Measurements from ENCODE around the gene KCNQ1. TPM values are rescaled to one million over a fixed set of nuclear protein-coding genes. Genes with fewer than 3 reads are reported as not detected.

KCNQ1 gene
- total RNA-seq, 1 experiment from 2014 or later: not detected

DNA sequence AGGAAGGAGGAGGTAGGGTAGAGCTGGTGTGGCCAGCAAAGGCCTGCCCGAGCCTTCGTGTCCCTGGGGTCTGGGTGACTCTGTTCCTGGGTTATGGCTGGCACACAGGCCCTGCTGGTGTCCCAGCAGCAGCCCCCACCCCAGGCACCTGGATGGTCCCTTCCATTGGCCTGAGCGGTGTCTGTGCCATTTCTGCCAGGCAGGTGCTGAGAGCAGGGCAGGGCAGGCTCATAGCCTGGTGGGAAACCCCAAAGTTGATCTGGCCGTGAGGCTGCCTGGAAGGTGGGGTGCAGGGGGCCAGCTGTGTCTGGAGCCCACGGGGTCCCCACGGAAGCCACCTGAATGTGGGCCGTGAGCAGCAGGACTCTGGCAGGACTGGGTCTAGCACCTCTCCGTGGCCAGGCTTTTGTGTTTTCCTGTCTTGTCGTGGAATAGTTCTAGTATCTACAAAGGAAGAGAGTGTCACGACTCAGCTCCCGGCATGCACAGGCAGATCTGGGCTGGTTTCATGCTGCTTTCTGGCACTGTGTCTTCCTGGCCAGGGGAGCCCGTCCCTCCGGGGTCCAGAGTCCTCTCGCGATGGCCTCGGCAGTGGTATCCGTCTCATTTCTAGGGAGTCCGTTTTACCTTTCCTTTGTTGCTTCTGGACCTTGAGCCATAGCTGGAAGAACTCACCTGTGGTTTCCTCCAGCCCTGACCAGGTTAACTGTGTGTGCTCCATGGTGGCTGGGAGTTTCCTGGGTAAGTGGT is 83.7 kb downstream of the KCNQ1 start:
- no peak overlapping the region for H3K4me3 Mint-ChIP-seq (ENCODE audit: unreplicated experiment)
- ChIA-PET CTCF (interaction anchor here (1.1 to 7.5 kb wide), 6 partner anchors 19 to 361 kb away, joined by 3 to 36 read pairs (median 6); no protein-coding TSS in a partner anchor), POLR2A (no interaction called here)
- H3K27ac Mint-ChIP-seq (ENCODE audit: low read depth, unreplicated experiment): no peak overlapping the region
- no peaks in the 10 kb centered on the region for H3K36me3 Mint-ChIP-seq (ENCODE audit: insufficient read depth, unreplicated experiment)
- intact Hi-C loops (cut with micrococcal nuclease): no loop called here
- DNase-seq (ENCODE audit: unreplicated experiment): no peak
- TF ChIP-seq, protein P1, sequence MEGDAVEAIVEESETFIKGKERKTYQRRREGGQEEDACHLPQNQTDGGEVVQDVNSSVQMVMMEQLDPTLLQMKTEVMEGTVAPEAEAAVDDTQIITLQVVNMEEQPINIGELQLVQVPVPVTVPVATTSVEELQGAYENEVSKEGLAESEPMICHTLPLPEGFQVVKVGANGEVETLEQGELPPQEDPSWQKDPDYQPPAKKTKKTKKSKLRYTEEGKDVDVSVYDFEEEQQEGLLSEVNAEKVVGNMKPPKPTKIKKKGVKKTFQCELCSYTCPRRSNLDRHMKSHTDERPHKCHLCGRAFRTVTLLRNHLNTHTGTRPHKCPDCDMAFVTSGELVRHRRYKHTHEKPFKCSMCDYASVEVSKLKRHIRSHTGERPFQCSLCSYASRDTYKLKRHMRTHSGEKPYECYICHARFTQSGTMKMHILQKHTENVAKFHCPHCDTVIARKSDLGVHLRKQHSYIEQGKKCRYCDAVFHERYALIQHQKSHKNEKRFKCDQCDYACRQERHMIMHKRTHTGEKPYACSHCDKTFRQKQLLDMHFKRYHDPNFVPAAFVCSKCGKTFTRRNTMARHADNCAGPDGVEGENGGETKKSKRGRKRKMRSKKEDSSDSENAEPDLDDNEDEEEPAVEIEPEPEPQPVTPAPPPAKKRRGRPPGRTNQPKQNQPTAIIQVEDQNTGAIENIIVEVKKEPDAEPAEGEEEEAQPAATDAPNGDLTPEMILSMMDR (IDR thresholded peaks at IDR 0.05; ENCODE audit: unreplicated experiment): no peak
- H3K4me1 Mint-ChIP-seq (ENCODE audit: insufficient read depth, unreplicated experiment): peaks cover 15% of the 10 kb centered on the region
- H3K9me3 Mint-ChIP-seq (ENCODE audit: unreplicated experiment): no peaks in the 10 kb centered on the region
- H3K27me3 Mint-ChIP-seq (ENCODE audit: insufficient read depth, unreplicated experiment): peaks cover 17% of the 10 kb centered on the region
- no TSS peak for BruUV-seq (replicated peaks)

GRCh38 chr11:2529173-2529572 is 84.4 kb downstream of the KCNQ1 start:
- CTCF ChIA-PET: interaction anchor here (0.6 to 7.5 kb wide), 6 partner anchors 18 to 361 kb away, joined by 3 to 36 read pairs (median 6); no protein-coding TSS in a partner anchor
- H3K36me3 Mint-ChIP-seq (ENCODE audit: insufficient read depth, unreplicated experiment): no peaks in the 10 kb centered on the region
- peaks cover 17% of the 10 kb centered on the region for H3K27me3 Mint-ChIP-seq (ENCODE audit: insufficient read depth, unreplicated experiment)
- no peaks in the 10 kb centered on the region for H3K9me3 Mint-ChIP-seq (ENCODE audit: unreplicated experiment)
- no peak for DNase-seq (ENCODE audit: unreplicated experiment)
- H3K27ac Mint-ChIP-seq (ENCODE audit: low read depth, unreplicated experiment): no peak overlapping the region
- POLR2A ChIA-PET: no interaction called here
- no TSS peak for BruUV-seq (replicated peaks)
- no peak overlapping the region for H3K4me3 Mint-ChIP-seq (ENCODE audit: unreplicated experiment)
- TF ChIP-seq, protein P1 (IDR thresholded peaks at IDR 0.05; ENCODE audit: unreplicated experiment): no peak
- intact Hi-C loops (cut with micrococcal nuclease): no loop called here
- H3K4me1 Mint-ChIP-seq (ENCODE audit: insufficient read depth, unreplicated experiment): peaks cover 19% of the 10 kb centered on the region

DNA sequence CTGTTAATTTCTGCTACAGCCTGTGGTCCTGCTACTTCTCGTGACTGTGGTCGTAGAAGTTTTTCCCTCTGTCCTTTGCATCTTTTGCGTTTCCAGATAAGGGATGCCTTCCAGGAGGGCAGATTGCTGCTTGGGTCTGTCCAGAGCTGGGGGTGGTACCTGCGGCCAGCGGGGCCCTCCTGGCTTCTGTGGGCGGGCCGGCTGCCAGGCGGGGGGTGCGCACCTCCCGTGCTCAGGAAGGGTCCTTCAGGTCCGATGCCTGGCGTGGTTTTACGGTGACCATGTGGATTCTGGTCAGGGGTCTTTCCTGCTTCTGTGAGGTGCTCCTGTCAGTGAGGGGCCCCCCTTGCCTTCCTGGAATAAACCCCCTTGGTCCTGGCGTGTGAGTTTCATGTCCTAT is 84.8 kb downstream of the KCNQ1 start:
- Mint-ChIP-seq H3K27me3 (ENCODE audit: insufficient read depth, unreplicated experiment) (peaks cover 17% of the 10 kb centered on the region), H3K36me3 (ENCODE audit: insufficient read depth, unreplicated experiment) (no peaks in the 10 kb centered on the region), H3K4me1 (ENCODE audit: insufficient read depth, unreplicated experiment) (peaks cover 19% of the 10 kb centered on the region), H3K27ac (ENCODE audit: low read depth, unreplicated experiment) (no peak overlapping the region), H3K9me3 (ENCODE audit: unreplicated experiment) (no peaks in the 10 kb centered on the region), H3K4me3 (ENCODE audit: unreplicated experiment) (no peak overlapping the region)
- POLR2A ChIA-PET: no interaction called here
- DNase-seq (ENCODE audit: unreplicated experiment): no peak
- intact Hi-C loops (cut with micrococcal nuclease): loop anchor here (5.0 kb wide), 1 partner anchor 332 kb away; no protein-coding TSS in a partner anchor
- CTCF ChIA-PET: interaction anchor here (0.6 to 7.5 kb wide), 3 partner anchors 104 to 360 kb away, joined by 3 to 36 read pairs (median 6); no protein-coding TSS in a partner anchor
- TF ChIP-seq, protein P1 (IDR thresholded peaks at IDR 0.05; ENCODE audit: unreplicated experiment): no peak
- BruUV-seq (replicated peaks): no TSS peak

- peaks cover 12% of the 10 kb centered on the region for H3K27me3 Mint-ChIP-seq (ENCODE audit: insufficient read depth, unreplicated experiment)
- no peaks in the 10 kb centered on the region for H3K9me3 Mint-ChIP-seq (ENCODE audit: unreplicated experiment)
- no peaks in the 10 kb centered on the region for H3K36me3 Mint-ChIP-seq (ENCODE audit: insufficient read depth, unreplicated experiment)
- TF ChIP-seq, protein P1 (IDR thresholded peaks at IDR 0.05; ENCODE audit: unreplicated experiment): no peak
- ChIA-PET POLR2A (no interaction called here), CTCF (interaction anchor here (0.6 to 11.0 kb wide), 25 partner anchors 14 to 1340 kb away, joined by 3 to 443 read pairs (median 5); partner anchors contain the start of genes CDKN1C, PHLDA2 and TSSC4)
- peaks cover 19% of the 10 kb centered on the region for H3K4me1 Mint-ChIP-seq (ENCODE audit: insufficient read depth, unreplicated experiment)
- no peak overlapping the region for H3K4me3 Mint-ChIP-seq (ENCODE audit: unreplicated experiment)
- no peak overlapping the region for H3K27ac Mint-ChIP-seq (ENCODE audit: low read depth, unreplicated experiment)
- BruUV-seq (replicated peaks): no TSS peak
- intact Hi-C loops (cut with micrococcal nuclease): loop anchor here (5.0 kb wide), 1 partner anchor 333 kb away; no protein-coding TSS in a partner anchor
- DNase-seq (ENCODE audit: unreplicated experiment): no peak
Measured at GRCh38 chr11:2530131-2530854, 85.5 kb downstream of the KCNQ1 start.

Data from MCF 10A (cell line).